ENCODE results near the gene ATRX. TPM values are rescaled to one million over a fixed set of nuclear protein-coding genes. Genes with fewer than 3 reads are reported as not detected.

The ATRX gene
- total RNA-seq, 5 donors from 2014 or later (not counting 1 experiment from before 2014, with no cell fraction given), result 85.1 to 146 (median 90.1) TPM

DNA sequence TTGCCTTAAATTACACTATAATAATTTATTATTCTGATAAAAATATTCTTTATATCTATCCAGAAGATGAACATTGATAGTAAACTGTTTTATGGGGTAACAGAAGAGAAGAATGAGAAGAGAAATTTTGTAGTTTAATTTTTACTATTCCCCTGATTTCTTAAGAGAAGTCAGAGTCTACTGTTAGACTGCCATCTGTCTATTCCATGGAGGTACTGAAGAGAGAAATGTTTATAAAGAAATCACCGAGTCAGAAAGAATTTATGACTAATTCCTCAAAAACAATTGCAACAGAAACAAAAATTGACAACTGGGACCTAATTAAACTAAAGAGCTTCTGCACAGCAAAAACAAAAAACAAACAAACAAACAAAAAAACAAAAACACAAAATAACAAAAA, 188.9 kb downstream of the ATRX start:
- peaks cover 0 to 3% of the 10 kb centered on the region in 2 donors for H3K27me3 Mint-ChIP-seq
- ChIA-PET POLR2A (no interaction called here), CTCF (no interaction called here)
- no peak overlapping the region for H3K4me3 Mint-ChIP-seq
- Histone ChIP-seq H3K27me3 (replicated peaks in 1 of 2; ENCODE audit: control insufficient read depth in 2 of 2, extremely low read depth in 1 of 2, insufficient read depth in 2 of 2, low read length in 1 of 2) (no peaks in the 10 kb centered on the region), H3K27ac (ENCODE audit: low read length) (no peak overlapping the region), H3K36me3 (ENCODE audit: control insufficient read depth in 2 of 2, extremely low read depth in 1 of 2, insufficient read depth in 1 of 2, low read length in 1 of 2) (peaks cover 0 to 10% of the 10 kb centered on the region in 2 donors), H3K9me3 (no peaks in the 10 kb centered on the region), H3K4me3 (ENCODE audit: control insufficient read depth in 1 of 2, extremely low read depth in 1 of 2, low read length in 1 of 2) (no peak overlapping the region), H3K4me1 (ENCODE audit: control insufficient read depth in 1 of 2, extremely low read depth in 1 of 2, insufficient read depth in 2 of 2, low read length in 2 of 2) (no peaks in the 10 kb centered on the region)
- WGBS (ENCODE audit: insufficient coverage), result no CpG with 5 or more reads among the region's 1 CpG
- DNase-seq (no peak), ATAC-seq (replicated peaks in 1 of 4) (no peak)
- no peaks in the 10 kb centered on the region for H3K9me3 Mint-ChIP-seq
- peaks cover 35% of the 10 kb centered on the region for H3K36me3 Mint-ChIP-seq
- H3K4me1 Mint-ChIP-seq, result peaks cover 0 to 19% (median 0%) of the 10 kb centered on the region in 3 donors
- H3K27ac Mint-ChIP-seq, result peak overlapping the region in 1 of 2 donors; percentile 46

DNA sequence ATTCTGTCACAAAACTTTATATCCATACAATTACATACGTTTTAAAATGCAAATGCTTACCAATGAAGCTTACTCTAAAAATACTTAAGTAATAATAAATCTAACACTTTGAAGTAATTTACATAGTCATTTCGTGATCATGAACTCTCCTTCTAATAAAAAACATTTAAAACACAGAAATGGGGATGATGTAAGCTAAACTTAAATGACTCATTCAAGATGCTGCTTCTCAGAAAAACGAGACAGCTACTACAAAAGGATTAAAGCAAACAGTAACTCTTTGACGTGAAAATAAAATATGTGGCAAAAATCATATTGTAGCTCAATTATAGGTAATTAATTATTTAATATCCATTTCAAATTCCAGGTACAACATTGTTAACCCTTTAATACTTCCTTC, 190.2 kb downstream of the ATRX start:
- Histone ChIP-seq H3K4me3 (ENCODE audit: control insufficient read depth in 1 of 2, extremely low read depth in 1 of 2, low read length in 1 of 2) (no peak overlapping the region), H3K27ac (ENCODE audit: low read length) (no peak overlapping the region), H3K27me3 (replicated peaks in 1 of 2; ENCODE audit: control insufficient read depth in 2 of 2, extremely low read depth in 1 of 2, insufficient read depth in 2 of 2, low read length in 1 of 2) (no peaks in the 10 kb centered on the region), H3K4me1 (ENCODE audit: control insufficient read depth in 1 of 2, extremely low read depth in 1 of 2, insufficient read depth in 2 of 2, low read length in 2 of 2) (no peaks in the 10 kb centered on the region), H3K9me3 (no peaks in the 10 kb centered on the region), H3K36me3 (ENCODE audit: control insufficient read depth in 2 of 2, extremely low read depth in 1 of 2, insufficient read depth in 1 of 2, low read length in 1 of 2) (peaks cover 0 to 13% of the 10 kb centered on the region in 2 donors)
- H3K36me3 Mint-ChIP-seq, result peaks cover 35% of the 10 kb centered on the region
- no peak for ATAC-seq (replicated peaks in 1 of 4)
- no peak overlapping the region for H3K27ac Mint-ChIP-seq
- no peak for DNase-seq
- no CpG with 5 or more reads among the region's 4 CpGs for WGBS (ENCODE audit: insufficient coverage)
- peaks cover 0 to 3% of the 10 kb centered on the region in 2 donors for H3K27me3 Mint-ChIP-seq
- H3K9me3 Mint-ChIP-seq, result no peaks in the 10 kb centered on the region
- POLR2A ChIA-PET, result no interaction called here
- peaks cover 0 to 19% (median 0%) of the 10 kb centered on the region in 3 donors for H3K4me1 Mint-ChIP-seq
- CTCF ChIA-PET, result no interaction called here
- H3K4me3 Mint-ChIP-seq, result no peak overlapping the region

DNA sequence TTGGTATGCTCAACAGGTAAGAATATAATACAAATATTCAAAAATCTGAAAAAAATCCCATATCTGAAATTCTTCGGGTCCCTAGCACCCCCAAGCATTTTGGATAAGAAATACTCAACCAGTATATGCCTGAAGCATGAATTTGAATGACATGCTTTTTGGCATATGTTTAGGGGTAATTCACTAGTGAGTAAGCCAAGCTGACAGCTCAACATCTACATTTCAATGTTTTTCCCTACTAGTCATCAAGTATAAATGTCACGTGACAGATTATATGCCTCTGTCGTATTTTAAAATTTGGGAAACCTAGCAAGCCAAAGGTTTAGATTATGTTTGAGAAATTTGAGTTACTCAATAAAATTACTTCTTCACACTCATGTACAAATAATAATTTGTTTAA, 213.7 kb downstream of the ATRX start:
- Histone ChIP-seq H3K36me3 (ENCODE audit: control insufficient read depth in 2 of 2, extremely low read depth in 1 of 2, insufficient read depth in 1 of 2, low read length in 1 of 2) (peaks cover 0 to 7% of the 10 kb centered on the region in 2 donors), H3K27me3 (replicated peaks in 1 of 2; ENCODE audit: control insufficient read depth in 2 of 2, extremely low read depth in 1 of 2, insufficient read depth in 2 of 2, low read length in 1 of 2) (no peaks in the 10 kb centered on the region), H3K4me1 (ENCODE audit: control insufficient read depth in 1 of 2, extremely low read depth in 1 of 2, insufficient read depth in 2 of 2, low read length in 2 of 2) (no peaks in the 10 kb centered on the region), H3K4me3 (ENCODE audit: control insufficient read depth in 1 of 2, extremely low read depth in 1 of 2, low read length in 1 of 2) (no peak overlapping the region), H3K27ac (ENCODE audit: low read length) (no peak overlapping the region), H3K9me3 (no peaks in the 10 kb centered on the region)
- no peaks in the 10 kb centered on the region for H3K27me3 Mint-ChIP-seq
- H3K27ac Mint-ChIP-seq, result no peak overlapping the region
- DNase-seq, result no peak
- ChIA-PET POLR2A (interaction anchor here in 1 of 2 donors (0.6 kb wide), 1 partner anchor 9 kb away, joined by 3 read pairs; no protein-coding TSS in a partner anchor), CTCF (no interaction called here)
- H3K9me3 Mint-ChIP-seq, result peaks cover 0 to 3% (median 0%) of the 10 kb centered on the region in 3 donors
- H3K36me3 Mint-ChIP-seq, result peaks cover 36% of the 10 kb centered on the region
- no peak for ATAC-seq (replicated peaks in 1 of 4)
- H3K4me1 Mint-ChIP-seq, result peaks cover 0 to 11% (median 7%) of the 10 kb centered on the region in 3 donors
- WGBS (ENCODE audit: insufficient coverage), result no CpG with 5 or more reads among the region's 3 CpGs
- no peak overlapping the region for H3K4me3 Mint-ChIP-seq

DNA sequence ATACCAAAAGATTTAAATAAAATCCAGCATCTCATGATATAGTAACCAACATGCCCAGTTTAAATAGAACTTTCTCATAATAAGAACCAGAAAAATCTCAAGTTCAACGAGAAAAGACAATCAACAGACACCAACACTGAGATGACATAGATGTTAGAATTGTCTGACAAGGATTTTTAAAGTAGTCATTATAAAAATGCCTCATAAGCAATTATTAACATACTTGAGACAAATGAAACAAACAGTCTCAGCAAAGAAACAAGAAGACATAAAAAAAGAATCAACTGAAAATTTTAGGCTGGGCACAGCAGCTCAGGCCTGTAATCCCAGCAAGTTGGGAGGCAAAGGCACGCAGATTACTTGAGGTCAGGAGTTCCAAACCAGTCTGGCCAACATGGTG, 220.7 kb downstream of the ATRX start:
- Mint-ChIP-seq H3K27ac (peak overlapping the region in 1 of 2 donors; percentile 25), H3K4me1 (peaks cover 2 to 9% (median 6%) of the 10 kb centered on the region in 3 donors), H3K27me3 (peaks cover 0 to 8% of the 10 kb centered on the region in 2 donors), H3K4me3 (no peak overlapping the region), H3K36me3 (peaks cover 44% of the 10 kb centered on the region), H3K9me3 (peaks cover 0 to 11% (median 0%) of the 10 kb centered on the region in 3 donors)
- no peaks in the 10 kb centered on the region for H3K4me1 ChIP-seq (ENCODE audit: control insufficient read depth in 1 of 2, extremely low read depth in 1 of 2, insufficient read depth in 2 of 2, low read length in 2 of 2)
- DNase-seq (no peak), ATAC-seq (replicated peaks in 1 of 4) (no peak)
- peaks cover 0 to 3% of the 10 kb centered on the region in 2 donors for H3K36me3 ChIP-seq (ENCODE audit: control insufficient read depth in 2 of 2, extremely low read depth in 1 of 2, insufficient read depth in 1 of 2, low read length in 1 of 2)
- no peak overlapping the region for H3K4me3 ChIP-seq (ENCODE audit: control insufficient read depth in 1 of 2, extremely low read depth in 1 of 2, low read length in 1 of 2)
- H3K27me3 ChIP-seq (replicated peaks in 1 of 2; ENCODE audit: control insufficient read depth in 2 of 2, extremely low read depth in 1 of 2, insufficient read depth in 2 of 2, low read length in 1 of 2), result no peaks in the 10 kb centered on the region
- POLR2A ChIA-PET, result no interaction called here
- CTCF ChIA-PET, result no interaction called here
- H3K27ac ChIP-seq (ENCODE audit: low read length), result no peak overlapping the region
- no CpG with 5 or more reads among the region's 2 CpGs for WGBS (ENCODE audit: insufficient coverage)
- no peaks in the 10 kb centered on the region for H3K9me3 ChIP-seq

DNA sequence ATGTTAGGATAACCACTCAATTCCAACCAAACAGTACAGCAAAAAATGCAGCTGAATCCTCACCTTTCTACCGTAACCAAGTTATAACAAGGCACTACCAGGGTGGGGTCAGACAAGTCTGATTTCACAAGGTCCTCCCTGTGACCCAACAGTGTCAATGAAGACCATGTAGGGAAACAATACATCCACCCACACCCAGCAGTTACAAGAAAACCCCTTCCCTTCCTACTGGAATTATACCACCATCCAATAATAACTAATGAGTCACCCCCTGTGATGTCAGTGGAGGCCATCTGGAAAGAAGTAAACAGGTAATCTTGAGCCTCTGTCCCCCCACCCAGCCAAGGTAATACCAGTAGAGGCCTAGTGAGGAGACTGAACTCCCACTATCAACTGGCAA, 221.2 kb downstream of the ATRX start:
- ATAC-seq (replicated peaks in 1 of 4) (no peak), DNase-seq (no peak)
- no peak overlapping the region for H3K4me3 Mint-ChIP-seq
- peaks cover 0 to 11% (median 0%) of the 10 kb centered on the region in 3 donors for H3K9me3 Mint-ChIP-seq
- peaks cover 0 to 9% (median 6%) of the 10 kb centered on the region in 3 donors for H3K4me1 Mint-ChIP-seq
- no peak overlapping the region for H3K4me3 ChIP-seq (ENCODE audit: control insufficient read depth in 1 of 2, extremely low read depth in 1 of 2, low read length in 1 of 2)
- 100% methylated on average over 1 of the region's 1 CpG for WGBS (ENCODE audit: insufficient coverage)
- H3K27ac ChIP-seq (ENCODE audit: low read length), result no peak overlapping the region
- CTCF ChIA-PET, result no interaction called here
- no peaks in the 10 kb centered on the region for H3K27me3 ChIP-seq (replicated peaks in 1 of 2; ENCODE audit: control insufficient read depth in 2 of 2, extremely low read depth in 1 of 2, insufficient read depth in 2 of 2, low read length in 1 of 2)
- H3K9me3 ChIP-seq, result no peaks in the 10 kb centered on the region
- POLR2A ChIA-PET, result no interaction called here
- peaks cover 44% of the 10 kb centered on the region for H3K36me3 Mint-ChIP-seq
- peaks cover 0 to 8% of the 10 kb centered on the region in 2 donors for H3K27me3 Mint-ChIP-seq
- peaks cover 0 to 3% of the 10 kb centered on the region in 2 donors for H3K36me3 ChIP-seq (ENCODE audit: control insufficient read depth in 2 of 2, extremely low read depth in 1 of 2, insufficient read depth in 1 of 2, low read length in 1 of 2)
- no peaks in the 10 kb centered on the region for H3K4me1 ChIP-seq (ENCODE audit: control insufficient read depth in 1 of 2, extremely low read depth in 1 of 2, insufficient read depth in 2 of 2, low read length in 2 of 2)
- H3K27ac Mint-ChIP-seq, result peak overlapping the region in 1 of 2 donors; percentile 25

DNA sequence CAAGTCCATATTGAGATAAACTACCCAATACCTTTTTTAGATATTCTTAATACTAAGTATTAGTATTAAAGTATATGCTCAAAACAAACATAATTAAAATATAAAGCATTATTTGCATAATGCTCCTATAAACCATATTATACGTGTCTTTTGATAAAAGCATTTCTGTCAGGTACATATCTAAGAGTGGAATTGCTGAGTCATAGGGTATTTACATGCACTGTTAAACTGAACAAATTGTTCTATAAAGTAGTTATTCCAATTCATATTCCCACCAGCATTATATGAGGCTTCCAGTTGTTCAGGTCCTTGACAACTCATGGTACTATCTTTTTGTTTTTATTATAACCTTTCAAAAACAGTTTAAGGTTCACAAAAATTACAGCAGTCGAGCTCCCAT, 224.6 kb downstream of the ATRX start:
- WGBS (ENCODE audit: insufficient coverage), result no CpG with 5 or more reads among the region's 2 CpGs
- CTCF ChIA-PET, result no interaction called here

DNA sequence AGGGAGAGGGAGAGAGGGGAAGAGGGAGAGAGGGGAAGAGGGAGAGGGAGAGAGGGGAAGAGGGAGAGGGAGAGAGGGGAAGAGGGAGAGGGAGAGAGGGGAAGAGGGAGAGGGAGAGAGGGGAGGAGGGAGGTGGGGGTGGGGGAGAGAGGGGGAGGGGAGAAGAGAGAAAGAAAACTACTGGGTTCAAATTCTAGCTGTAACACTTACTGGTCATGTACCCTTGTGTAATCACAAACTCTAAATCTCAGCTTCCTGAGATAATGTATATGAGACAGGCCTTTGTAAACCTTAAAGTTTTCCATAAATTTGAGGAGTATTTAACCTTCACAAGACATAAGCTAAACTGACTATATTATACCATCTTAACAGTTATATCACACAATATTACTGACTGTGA, 229.7 kb downstream of the ATRX start:
- H3K9me3 ChIP-seq, result no peaks in the 10 kb centered on the region
- ChIA-PET POLR2A (no interaction called here), CTCF (interaction anchor here in 1 of 2 donors (0.8 kb wide), 1 partner anchor 430 kb away, joined by 3 read pairs; no protein-coding TSS in a partner anchor)
- no peak overlapping the region for H3K27ac ChIP-seq (ENCODE audit: low read length)
- DNase-seq (no peak), ATAC-seq (replicated peaks in 1 of 4) (no peak)
- H3K4me1 ChIP-seq (ENCODE audit: control insufficient read depth in 1 of 2, extremely low read depth in 1 of 2, insufficient read depth in 2 of 2, low read length in 2 of 2), result no peaks in the 10 kb centered on the region
- H3K4me3 Mint-ChIP-seq, result no peak overlapping the region
- H3K9me3 Mint-ChIP-seq, result no peaks in the 10 kb centered on the region
- peaks cover 0 to 5% of the 10 kb centered on the region in 2 donors for H3K36me3 ChIP-seq (ENCODE audit: control insufficient read depth in 2 of 2, extremely low read depth in 1 of 2, insufficient read depth in 1 of 2, low read length in 1 of 2)
- peaks cover 0 to 7% (median 0%) of the 10 kb centered on the region in 3 donors for H3K4me1 Mint-ChIP-seq
- no peak overlapping the region for H3K27ac Mint-ChIP-seq
- peaks cover 39% of the 10 kb centered on the region for H3K36me3 Mint-ChIP-seq
- H3K4me3 ChIP-seq (ENCODE audit: control insufficient read depth in 1 of 2, extremely low read depth in 1 of 2, low read length in 1 of 2), result no peak overlapping the region
- H3K27me3 Mint-ChIP-seq, result peaks cover 0 to 4% of the 10 kb centered on the region in 2 donors
- H3K27me3 ChIP-seq (replicated peaks in 1 of 2; ENCODE audit: control insufficient read depth in 2 of 2, extremely low read depth in 1 of 2, insufficient read depth in 2 of 2, low read length in 1 of 2), result no peaks in the 10 kb centered on the region

More for the DNA sequence above, 224.6 kb downstream of the ATRX start:
- DNase-seq (no peak), ATAC-seq (replicated peaks in 1 of 4) (no peak)
- H3K9me3 Mint-ChIP-seq, result peaks cover 0 to 6% (median 0%) of the 10 kb centered on the region in 3 donors
- Histone ChIP-seq H3K9me3 (no peaks in the 10 kb centered on the region), H3K36me3 (ENCODE audit: control insufficient read depth in 2 of 2, extremely low read depth in 1 of 2, insufficient read depth in 1 of 2, low read length in 1 of 2) (peaks cover 0 to 3% of the 10 kb centered on the region in 2 donors), H3K4me1 (ENCODE audit: control insufficient read depth in 1 of 2, extremely low read depth in 1 of 2, insufficient read depth in 2 of 2, low read length in 2 of 2) (no peaks in the 10 kb centered on the region), H3K27ac (ENCODE audit: low read length) (no peak overlapping the region), H3K4me3 (ENCODE audit: control insufficient read depth in 1 of 2, extremely low read depth in 1 of 2, low read length in 1 of 2) (no peak overlapping the region), H3K27me3 (replicated peaks in 1 of 2; ENCODE audit: control insufficient read depth in 2 of 2, extremely low read depth in 1 of 2, insufficient read depth in 2 of 2, low read length in 1 of 2) (no peaks in the 10 kb centered on the region)
- H3K4me1 Mint-ChIP-seq, result peaks cover 0 to 6% (median 4%) of the 10 kb centered on the region in 3 donors
- no peak overlapping the region for H3K4me3 Mint-ChIP-seq
- H3K27ac Mint-ChIP-seq, result no peak overlapping the region
- peaks cover 0 to 12% of the 10 kb centered on the region in 2 donors for H3K27me3 Mint-ChIP-seq
- POLR2A ChIA-PET, result no interaction called here
- peaks cover 22% of the 10 kb centered on the region for H3K36me3 Mint-ChIP-seq

Data from T-cell (primary cell).